Measurements from ENCODE around the gene CNOT9.

The CNOT9 gene

DNA sequence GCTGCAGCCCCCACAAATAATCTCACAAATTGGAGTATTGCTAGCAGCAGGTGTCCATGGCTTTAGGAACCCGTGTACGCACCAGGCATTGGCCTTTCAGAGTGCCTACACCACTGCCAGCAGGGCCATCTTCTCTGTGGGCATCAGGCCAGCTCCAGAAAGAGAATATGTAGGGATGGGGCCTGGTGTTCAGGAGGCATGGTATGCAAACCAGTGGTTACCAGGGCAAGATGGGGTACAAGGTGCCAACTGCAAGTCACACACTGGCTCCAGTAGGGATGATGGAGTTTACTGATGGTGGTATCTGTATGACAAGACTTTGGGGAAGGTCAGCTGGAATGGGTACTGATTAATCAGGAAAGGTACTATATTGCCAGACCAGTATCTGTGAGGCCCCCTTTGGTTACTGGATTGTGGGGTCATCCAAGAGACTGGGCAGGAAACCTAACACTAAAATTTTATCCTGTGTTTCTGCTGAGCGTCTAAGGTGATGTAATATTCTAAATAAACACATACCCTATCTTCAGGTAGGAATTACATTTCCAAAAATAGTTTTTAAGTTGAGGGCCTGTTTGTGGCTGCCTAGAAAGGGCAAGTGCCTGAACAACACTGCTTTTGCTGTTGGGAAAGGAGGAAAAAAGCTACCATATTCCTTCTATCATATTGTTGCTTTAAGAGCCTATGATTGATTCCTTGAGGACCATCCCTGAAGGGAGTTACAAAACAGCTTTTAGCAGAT lies 9.0 kb downstream of the CNOT9 start:
- no peak for DNase-seq (ENCODE audit: low read depth in 2 of 2)

DNA sequence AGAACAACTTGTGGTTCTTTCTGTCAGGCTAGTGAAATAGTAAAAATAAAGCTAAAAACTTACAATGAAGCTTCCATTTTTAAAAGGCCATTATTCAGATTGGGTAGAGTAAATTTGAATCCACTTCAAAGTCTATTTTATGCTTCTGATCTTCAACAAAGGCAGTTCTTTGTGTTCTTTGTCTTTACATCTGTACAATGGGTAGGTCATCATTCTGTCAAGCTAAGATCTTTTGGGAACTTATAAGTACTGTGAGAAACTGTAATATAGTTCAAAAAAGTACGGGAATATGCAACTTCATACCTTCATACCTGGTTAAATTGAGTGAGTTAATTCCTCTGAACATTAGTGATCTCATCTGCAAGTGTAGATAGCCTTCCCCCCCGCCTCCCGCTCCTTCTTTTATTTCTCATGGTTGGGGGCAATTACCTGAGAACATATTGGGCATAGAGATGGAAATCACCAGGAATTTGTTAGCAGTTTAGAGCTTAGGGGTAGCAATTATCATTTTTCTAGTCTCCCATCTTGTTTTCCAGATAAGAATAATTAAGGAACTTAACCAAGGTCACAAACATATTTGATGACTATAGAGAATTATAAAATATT lies 9.7 kb downstream of the CNOT9 start:
- DNase-seq (ENCODE audit: low read depth in 2 of 2), result no peak

DNA sequence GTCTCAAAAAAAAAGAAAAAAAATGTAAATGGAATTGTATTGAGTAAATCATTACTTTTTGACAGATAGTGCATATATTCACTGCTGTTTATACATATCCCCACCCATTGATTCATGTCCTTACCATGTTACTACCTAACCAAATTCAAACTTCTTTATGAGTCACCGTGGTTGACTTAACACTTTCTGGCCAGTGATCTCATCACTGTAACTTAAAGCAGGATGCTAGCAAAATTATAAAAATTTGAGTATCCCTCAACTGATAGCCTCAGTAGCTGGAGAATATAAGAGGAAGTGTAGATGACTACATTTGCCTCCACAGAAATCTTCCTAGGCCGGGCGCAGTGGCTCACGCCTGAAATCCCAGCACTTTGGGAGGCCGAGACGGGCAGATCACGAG lies 13.4 kb downstream of the CNOT9 start:
- DNase-seq (ENCODE audit: low read depth in 2 of 2), result no peak

DNA sequence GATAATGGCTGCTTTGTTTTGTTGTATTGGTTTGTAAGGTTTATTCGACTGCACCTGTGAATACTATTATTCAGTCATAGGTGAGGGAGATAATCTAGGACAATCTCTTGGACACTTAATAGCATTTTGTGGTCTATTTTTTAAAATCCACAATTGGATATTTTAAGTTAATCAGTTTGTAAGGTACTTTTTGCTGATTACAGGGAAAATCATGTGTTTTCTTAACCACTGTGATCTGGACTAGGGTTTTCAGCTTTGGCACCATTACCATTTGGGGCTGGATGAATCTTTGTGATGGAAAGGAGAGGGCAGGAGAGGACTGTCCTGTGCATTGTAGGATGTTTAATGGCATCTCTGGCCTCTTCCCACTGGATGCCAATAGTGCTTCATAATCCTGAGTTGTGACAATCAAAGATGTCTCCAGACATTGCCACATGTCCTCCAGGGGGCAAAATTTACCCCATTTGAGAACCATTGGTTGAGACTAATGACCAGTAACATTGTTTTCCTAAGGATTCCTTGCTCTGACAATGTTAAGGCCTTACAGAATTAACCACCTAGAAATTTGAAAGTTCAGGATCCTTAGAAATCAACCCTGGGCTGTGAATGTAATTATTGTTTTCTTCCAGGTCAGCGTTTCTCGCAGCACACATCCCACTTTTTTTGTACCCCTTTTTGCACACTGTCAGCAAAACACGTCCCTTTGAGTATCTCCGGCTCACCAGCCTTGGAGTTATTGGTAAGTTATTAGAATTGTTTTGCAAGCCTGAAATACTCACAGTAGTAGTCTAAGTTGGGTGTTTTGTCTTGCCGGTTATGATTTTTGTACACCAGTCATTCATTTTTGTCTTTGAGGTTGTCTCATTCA lies 15.6 kb downstream of the CNOT9 start:
- no peak for DNase-seq (ENCODE audit: low read depth in 2 of 2)

DNA sequence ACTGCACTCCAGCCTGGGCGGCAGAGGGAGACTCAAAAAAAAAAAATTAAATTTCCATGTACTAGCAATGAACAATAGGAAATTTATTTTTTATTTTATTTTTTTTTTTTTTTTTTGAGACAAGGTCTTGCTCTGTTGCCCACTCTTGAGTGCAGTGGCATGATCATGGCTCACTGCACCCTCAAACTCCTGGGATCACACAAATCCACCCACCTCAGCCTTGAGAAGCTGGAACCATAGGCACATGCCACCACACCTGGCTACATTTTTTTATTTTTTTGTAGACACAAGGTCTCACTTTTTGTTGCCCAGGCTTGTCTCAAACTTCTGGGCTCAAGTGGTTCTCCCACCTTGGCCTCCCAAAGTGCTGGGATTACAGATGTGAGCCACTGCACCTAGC lies 16.9 kb downstream of the CNOT9 start:
- no peak for DNase-seq (ENCODE audit: low read depth in 2 of 2)

DNA sequence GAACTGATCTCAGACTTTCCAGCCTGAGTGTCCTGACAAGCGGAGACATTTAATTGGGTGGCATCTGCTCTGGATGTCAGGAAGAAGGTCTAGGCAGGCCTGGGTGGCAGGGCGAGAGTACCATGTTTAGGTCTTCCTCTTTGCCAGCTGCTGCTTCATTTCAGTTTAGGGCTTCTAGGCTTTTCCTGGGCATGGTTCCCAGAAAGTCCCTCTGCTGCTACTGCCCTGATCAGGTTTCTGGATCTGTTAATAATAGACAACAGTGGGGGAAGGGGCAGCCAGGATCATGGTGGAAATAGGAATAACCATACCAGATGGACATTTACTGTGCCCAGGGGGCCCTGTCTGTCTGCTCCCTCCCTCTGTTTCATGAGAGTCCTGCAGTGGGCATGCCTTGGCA lies 36.8 kb downstream of the CNOT9 start:
- no peak for DNase-seq (ENCODE audit: low read depth in 2 of 2)

DNA sequence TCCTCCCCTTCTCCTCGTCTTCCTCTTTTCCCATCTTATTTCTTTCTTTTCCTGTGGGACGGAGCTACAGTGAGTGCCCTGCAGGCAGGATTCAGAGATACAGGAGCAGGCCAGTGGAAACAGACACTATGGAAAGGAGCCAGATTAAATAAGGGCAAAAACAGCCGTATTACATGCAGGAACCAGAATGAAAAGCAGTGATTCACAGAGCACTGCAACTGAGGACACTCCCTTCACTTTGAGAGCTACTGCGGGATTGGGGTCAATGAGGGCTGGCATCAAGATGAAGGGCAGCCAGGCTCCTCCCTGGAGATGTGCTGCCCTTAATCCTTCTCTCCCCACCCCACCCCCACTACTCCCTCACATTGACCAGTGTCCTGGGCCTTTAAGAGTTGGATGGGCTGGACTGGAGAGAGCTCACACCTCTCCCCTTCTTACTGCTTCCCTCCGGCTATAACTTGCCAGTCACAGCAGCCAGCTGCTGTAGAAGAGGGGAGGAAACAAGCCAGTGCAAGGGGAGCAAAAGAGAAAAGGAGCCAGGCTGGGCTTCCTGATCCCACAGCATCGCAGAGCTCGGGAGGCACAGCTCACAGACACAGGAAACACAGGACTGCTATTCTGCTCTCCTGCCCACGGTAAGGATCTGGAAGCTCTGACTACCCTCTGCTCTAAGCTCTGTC lies 38.9 kb downstream of the CNOT9 start, which contains the start of gene PLCD4:
Gene PLCD4, plus strand, starts transcription at position 464 of the 680 bp plus-strand sequence. CDS start 7,841 bp downstream, outside the sequence.
- DNase-seq (ENCODE audit: low read depth in 2 of 2), result no peak

DNA sequence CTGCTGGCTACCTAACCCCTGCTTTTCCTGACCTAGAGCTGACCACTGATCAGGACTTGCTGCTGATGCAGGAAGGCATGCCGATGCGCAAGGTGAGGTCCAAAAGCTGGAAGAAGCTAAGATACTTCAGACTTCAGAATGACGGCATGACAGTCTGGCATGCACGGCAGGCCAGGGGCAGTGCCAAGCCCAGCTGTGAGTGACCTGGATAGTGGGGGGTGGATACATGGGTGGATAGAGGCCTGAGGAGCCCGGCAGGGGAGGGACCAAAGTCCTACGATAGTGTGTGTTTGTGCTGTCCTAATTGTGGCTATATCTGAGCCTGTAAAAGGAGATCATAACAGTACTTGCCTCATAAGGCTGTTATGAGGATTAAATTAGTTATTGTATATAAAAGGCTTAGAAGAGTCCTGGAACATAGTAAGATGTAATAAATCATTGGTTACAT lies 47.3 kb downstream of the CNOT9 start:
- no peak for DNase-seq (ENCODE audit: low read depth in 2 of 2)

DNA sequence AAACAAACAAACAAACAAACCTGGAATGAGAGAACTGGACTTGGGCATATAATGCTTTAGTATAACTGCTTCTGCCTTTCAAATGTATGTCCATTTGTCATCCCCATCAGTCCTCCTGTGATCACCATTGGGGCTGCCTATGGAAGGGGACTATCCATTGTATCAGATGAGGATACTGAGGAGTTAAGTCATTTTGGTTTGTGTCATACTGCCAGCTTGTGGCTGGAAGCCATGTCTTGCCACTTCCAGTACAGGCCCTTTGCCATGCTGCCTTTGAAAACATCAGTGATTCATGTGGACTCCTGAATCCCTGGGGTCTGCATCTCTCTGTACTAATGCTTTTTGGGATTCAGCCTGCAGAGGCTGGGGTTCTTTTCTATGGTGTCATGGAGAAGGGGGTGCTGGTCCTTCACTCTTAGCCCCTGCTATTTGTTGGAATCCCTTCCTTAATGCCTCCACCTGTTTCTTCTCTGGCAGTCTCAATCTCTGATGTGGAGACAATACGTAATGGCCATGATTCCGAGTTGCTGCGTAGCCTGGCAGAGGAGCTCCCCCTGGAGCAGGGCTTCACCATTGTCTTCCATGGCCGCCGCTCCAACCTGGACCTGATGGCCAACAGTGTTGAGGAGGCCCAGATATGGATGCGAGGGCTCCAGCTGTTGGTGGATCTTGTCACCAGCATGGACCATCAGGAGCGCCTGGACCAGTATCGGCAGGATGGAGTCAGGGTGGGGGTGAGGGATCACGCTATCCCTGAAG lies 49.6 kb downstream of the CNOT9 start:
- DNase-seq (ENCODE audit: low read depth in 2 of 2), result no peak

DNA sequence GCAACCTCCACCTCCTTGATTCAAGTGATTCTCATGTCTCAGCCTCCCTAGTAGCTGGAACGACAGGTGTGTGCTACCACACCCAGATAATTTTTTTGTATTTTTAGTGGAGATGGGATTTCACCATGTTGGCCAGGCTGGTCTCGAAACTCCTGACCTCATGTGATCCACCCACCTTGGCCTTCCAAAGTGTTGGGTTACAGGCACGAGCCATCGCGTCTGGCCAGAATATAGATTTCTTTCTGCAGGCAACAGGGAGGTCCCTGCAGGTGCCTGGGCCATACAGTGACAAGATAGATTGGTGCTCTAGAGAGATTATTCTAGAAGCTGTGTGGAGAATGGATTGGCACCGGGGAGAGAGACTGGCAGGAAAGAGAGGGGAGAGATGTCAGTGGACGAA lies 52.4 kb downstream of the CNOT9 start:
- DNase-seq (ENCODE audit: low read depth in 2 of 2), result no peak

DNA sequence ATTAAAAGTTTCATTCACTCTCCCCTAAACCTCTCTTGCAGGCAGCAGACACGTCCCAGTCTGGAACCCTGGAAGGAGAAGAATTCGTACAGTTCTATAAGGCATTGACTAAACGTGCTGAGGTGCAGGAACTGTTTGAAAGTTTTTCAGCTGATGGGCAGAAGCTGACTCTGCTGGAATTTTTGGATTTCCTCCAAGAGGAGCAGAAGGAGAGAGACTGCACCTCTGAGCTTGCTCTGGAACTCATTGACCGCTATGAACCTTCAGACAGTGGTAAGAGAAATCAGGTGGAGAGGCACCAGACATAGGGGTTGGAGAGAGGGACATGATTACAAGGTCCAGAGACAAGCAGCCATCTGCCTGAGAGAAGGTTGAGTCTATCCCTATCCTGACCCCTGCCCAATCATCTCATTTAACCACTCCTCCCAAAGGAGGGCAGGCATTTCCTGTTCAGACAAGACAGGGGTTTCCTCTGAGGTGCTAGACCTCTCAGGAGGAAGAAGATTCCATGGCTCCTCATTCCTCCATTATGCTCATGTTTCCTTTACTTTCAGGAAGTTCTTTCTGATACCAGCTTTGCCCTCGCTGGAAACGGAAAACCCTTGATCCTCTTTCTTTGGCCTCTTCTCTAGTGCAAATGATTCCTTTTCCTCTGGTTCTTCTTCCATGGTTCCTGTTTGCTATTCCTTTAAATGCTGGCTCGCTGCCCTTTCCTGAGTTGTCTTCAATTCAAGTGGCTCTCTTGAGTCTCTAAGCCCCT lies 54.1 kb downstream of the CNOT9 start:
- DNase-seq (ENCODE audit: low read depth in 2 of 2), result no peak

DNA sequence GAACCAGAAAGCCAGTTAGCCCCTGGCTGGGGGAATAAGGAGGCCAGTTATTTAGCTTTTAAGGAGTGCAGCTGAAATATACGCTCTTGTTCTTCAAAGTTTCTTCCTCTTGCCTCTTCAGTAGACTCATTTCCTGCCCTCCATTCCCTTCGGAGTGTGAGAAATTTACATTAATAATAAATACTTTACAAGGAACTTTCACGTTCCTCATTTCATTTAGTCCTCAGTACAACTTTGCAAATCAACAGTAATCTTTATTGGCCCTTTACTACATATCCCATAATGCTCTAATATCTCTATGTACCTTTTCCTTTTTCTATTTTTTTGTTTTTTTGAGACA lies 54.7 kb downstream of the CNOT9 start:
- DNase-seq (ENCODE audit: low read depth in 2 of 2), result no peak

DNA sequence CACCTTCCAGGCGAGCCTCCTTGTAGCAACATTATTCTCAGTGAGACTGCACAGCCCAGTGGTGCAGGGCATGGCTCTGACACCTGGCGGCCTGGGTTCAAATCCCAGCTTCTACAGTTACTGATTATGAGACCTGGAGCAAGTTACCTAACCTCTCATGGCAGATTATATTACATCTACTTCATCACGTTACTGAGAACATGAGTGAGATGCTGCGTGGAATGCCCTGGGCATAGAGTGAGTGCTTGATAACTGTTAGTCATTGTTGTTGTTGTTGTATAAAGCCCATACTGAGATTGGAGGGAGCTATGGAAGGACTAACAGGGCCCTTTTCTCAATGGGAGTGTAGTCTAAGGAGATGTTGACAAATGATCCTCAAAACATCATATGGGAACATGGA lies 57.7 kb downstream of the CNOT9 start:
- DNase-seq (ENCODE audit: low read depth in 2 of 2), result no peak

DNA sequence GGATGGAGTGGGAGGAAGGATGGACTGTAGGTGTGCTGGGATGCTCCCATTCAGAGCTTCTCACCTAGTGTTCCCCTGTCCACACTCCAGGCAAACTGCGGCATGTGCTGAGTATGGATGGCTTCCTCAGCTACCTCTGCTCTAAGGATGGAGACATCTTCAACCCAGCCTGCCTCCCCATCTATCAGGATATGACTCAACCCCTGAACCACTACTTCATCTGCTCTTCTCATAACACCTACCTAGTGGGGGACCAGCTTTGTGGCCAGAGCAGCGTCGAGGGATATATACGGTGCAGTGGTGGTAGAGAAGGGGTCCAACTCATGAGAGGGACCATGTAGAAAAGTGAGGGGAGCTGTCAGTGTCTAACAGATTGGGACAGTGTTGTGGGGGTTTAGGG lies 59.3 kb downstream of the CNOT9 start:
- no peak for DNase-seq (ENCODE audit: low read depth in 2 of 2)

DNA sequence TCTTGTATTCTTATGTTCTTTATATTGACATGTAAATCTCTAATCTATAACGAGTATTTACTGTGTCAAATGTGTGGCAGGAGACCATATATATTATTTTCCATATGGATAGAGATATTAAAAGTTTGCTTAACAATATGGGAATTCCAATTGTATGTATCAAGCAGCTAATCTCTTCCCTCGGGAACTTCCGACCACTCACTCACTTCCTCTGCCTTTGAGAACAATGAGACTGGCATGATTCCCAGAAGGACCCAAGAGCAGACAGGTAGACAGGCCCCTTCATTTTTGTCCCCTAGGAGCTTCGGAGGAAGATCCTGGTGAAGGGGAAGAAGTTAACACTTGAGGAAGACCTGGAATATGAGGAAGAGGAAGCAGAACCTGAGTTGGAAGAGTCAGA lies 63.2 kb downstream of the CNOT9 start:
- no peak for DNase-seq (ENCODE audit: low read depth in 2 of 2)

DNA sequence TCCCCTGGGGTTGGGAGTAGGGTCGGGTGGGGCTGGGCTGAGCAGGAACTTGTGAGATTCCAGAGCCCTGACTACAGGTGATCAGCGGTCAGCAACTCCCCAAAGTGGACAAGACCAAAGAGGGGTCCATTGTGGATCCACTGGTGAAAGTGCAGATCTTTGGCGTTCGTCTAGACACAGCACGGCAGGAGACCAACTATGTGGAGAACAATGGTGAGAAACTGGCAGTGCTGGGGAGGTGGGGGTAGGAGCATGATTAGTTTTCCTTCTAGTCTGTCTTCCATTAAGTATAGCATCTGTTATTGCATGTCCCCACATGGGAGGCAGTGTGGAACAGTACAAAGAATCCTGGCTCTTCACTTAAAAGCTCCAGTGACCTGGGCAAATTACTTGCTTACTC lies 67.1 kb downstream of the CNOT9 start:
- DNase-seq (ENCODE audit: low read depth in 2 of 2), result no peak

DNA sequence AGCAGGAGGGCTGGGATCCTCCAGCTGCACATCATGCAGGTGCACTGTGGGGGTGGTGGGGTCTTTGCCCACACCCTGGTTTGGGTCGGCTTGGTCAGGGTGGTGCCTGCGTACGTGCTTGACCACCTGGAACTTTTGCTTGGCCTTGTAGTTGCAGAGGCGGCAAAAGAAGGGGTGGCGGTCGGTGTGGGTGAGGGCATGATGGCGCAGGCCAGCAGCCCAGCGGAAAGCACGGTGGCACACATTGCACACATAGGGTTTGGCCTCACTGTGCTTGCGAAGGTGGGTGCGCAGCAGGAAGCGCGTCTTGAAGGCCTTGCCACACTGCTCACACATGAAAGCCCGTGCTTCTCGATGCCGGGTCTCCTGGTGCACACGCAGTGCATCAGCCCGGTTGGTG lies 69.7 kb downstream of the CNOT9 start:
- DNase-seq (ENCODE audit: low read depth in 2 of 2), result no peak

DNA sequence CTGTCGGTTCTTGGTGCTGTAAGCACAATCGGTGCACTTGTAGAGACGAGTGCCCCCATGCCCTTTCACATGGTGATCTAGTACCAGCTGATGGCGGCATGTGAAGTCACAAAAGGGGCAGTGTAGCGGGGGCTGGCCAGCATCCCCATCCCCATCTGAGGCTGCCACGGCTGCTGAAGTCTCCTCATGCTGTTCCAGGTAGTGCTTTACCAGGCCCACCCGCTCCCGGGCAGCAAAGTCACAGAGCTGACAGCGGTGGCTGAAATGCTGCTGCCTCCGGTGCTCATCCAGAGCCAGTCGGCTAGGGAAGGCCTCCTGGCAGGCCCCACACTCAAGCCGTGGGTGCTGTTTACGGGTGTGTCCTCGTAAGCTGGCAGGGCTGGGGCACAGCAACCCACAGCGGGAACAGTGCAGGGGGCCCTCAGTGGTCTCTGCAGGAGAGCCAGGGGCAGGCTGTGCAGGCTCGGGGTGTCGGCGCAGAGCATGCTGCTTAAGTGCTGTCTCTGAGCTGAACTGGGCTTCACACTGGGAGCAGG lies 73.5 kb downstream of the CNOT9 start:
- no peak for DNase-seq (ENCODE audit: low read depth in 2 of 2)

DNA sequence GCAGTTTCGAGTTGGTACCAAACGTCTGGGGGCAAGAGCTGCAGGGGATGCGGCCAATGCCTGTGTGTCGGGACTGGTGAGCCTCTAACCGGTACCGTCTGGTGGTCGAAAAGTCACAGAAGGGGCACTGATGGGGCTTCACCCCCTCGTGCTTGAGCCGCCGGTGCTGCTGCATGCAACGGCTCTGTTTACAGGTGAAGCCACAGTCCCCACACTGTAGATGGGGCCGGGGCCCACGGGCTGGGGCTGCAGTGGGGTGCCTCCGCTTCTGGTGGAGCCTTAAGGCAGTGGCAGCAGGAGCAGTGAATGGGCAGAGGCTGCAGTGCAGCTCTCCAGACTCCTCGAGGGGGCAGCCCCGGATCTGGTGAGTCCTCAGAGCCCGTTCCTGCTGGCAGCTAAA lies 74.1 kb downstream of the CNOT9 start:
- DNase-seq (ENCODE audit: low read depth in 2 of 2), result no peak

DNA sequence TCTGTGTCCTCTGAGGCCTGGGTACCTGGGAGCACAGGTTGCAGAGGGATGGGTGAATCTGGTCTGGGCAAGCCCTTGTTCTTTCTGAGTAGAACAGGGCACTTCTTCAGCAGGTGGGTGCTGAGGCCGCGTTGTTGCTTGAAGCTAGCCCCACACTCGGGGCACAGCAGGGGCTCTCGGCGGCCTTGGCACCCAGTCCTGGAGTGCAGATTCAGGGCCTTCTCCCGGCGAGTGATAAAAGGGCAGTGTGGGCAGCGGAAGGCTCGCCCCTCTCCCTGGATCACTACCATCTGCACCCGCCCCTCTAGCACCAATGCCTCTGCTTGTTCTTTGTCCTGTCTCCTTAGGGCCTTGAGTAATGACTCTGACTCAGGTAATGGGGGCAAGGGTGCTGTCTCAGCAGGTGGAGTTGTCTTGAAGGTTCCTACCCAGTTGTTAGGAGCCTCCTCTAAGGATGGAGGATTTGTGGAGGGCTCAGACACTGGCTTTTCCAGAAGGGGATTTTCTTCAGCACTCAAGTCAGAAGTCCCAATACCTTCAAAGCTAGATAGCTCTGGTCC lies 75.2 kb downstream of the CNOT9 start:
- DNase-seq (ENCODE audit: low read depth in 2 of 2), result no peak
